ENCODE results near the gene TECTB. TPM values are rescaled to one million over a fixed set of nuclear protein-coding genes. Genes with fewer than 3 reads are reported as not detected.

TECTB gene
- total RNA-seq, 4 donors from 2014 or later = not detected

GRCh38 chr10:112345743-112346142 lies 62.5 kb downstream of the TECTB start:
- Histone ChIP-seq H3K27ac (no peak overlapping the region), H3K36me3 (no peaks in the 10 kb centered on the region), H3K4me1 (no peaks in the 10 kb centered on the region), H3K27me3 (no peaks in the 10 kb centered on the region), H3K9me3 (no peaks in the 10 kb centered on the region), H3K4me3 (no peak overlapping the region)
- WGBS = 91% methylated on average over 9 of the region's 9 CpGs
- no peak for DNase-seq (ENCODE audit: low spot score in 2 of 2)
- TF ChIP-seq CTCF (IDR thresholded peaks at IDR 0.05) = no peak
- TF ChIP-seq POLR2AphosphoS5 (IDR thresholded peaks at IDR 0.05) = no peak
- no peak for TF ChIP-seq POLR2A (IDR thresholded peaks at IDR 0.05)
- no peak for TF ChIP-seq EP300 (IDR thresholded peaks at IDR 0.05)

- no peaks in the 10 kb centered on the region for H3K4me1 ChIP-seq
- no peak for DNase-seq (ENCODE audit: low spot score in 2 of 2)
- no peaks in the 10 kb centered on the region for H3K36me3 ChIP-seq
- H3K27me3 ChIP-seq = no peaks in the 10 kb centered on the region
- 80% methylated on average over 5 of the region's 5 CpGs for WGBS
- H3K4me3 ChIP-seq = no peak overlapping the region
- H3K9me3 ChIP-seq = no peaks in the 10 kb centered on the region
- TF ChIP-seq POLR2AphosphoS5 (IDR thresholded peaks at IDR 0.05) (no peak), EP300 (IDR thresholded peaks at IDR 0.05) (no peak), CTCF (IDR thresholded peaks at IDR 0.05) (no peak), POLR2A (IDR thresholded peaks at IDR 0.05) (no peak)
- H3K27ac ChIP-seq = no peak overlapping the region
These were observed 63.6 kb downstream of the TECTB start for GRCh38 chr10:112346774-112347173.

- H3K9me3 ChIP-seq = no peaks in the 10 kb centered on the region
- H3K4me1 ChIP-seq = no peaks in the 10 kb centered on the region
- no peak for DNase-seq (ENCODE audit: low spot score in 2 of 2)
- H3K27ac ChIP-seq = no peak overlapping the region
- no peak overlapping the region for H3K4me3 ChIP-seq
- H3K36me3 ChIP-seq = no peaks in the 10 kb centered on the region
- TF ChIP-seq POLR2AphosphoS5 (IDR thresholded peaks at IDR 0.05) = no peak
- no peak for TF ChIP-seq EP300 (IDR thresholded peaks at IDR 0.05)
- TF ChIP-seq POLR2A (IDR thresholded peaks at IDR 0.05) = no peak
- no peak for TF ChIP-seq CTCF (IDR thresholded peaks at IDR 0.05)
- 76% methylated on average over 12 of the region's 12 CpGs for WGBS
- H3K27me3 ChIP-seq = no peaks in the 10 kb centered on the region
These were observed 64.8 kb downstream of the TECTB start for GRCh38 chr10:112347709-112348671.

GRCh38 chr10:112348759-112349158 lies 65.6 kb downstream of the TECTB start:
- Histone ChIP-seq H3K4me1 (no peaks in the 10 kb centered on the region), H3K27ac (no peak overlapping the region), H3K36me3 (no peaks in the 10 kb centered on the region), H3K27me3 (no peaks in the 10 kb centered on the region), H3K9me3 (no peaks in the 10 kb centered on the region), H3K4me3 (no peak overlapping the region)
- WGBS = 34% methylated on average over 1 of the region's 1 CpG
- TF ChIP-seq CTCF (IDR thresholded peaks at IDR 0.05) (no peak), POLR2AphosphoS5 (IDR thresholded peaks at IDR 0.05) (no peak)
- DNase-seq (ENCODE audit: low spot score in 2 of 2) = no peak

- H3K27me3 ChIP-seq = no peaks in the 10 kb centered on the region
- H3K9me3 ChIP-seq = no peaks in the 10 kb centered on the region
- no peak overlapping the region for H3K27ac ChIP-seq
- no peak for DNase-seq (ENCODE audit: low spot score in 2 of 2)
- WGBS = 92% methylated on average over 10 of the region's 46 CpGs
- no peaks in the 10 kb centered on the region for H3K4me1 ChIP-seq
- TF ChIP-seq POLR2AphosphoS5 (IDR thresholded peaks at IDR 0.05) (no peak), CTCF (IDR thresholded peaks at IDR 0.05) (no peak), EP300 (IDR thresholded peaks at IDR 0.05) (no peak), POLR2A (IDR thresholded peaks at IDR 0.05) (no peak)
- no peak overlapping the region for H3K4me3 ChIP-seq
- no peaks in the 10 kb centered on the region for H3K36me3 ChIP-seq
These were observed 66.4 kb downstream of the TECTB start for GRCh38 chr10:112349521-112350085.
